HepG2 (cell line): Measurements from ENCODE around the gene INHBC. TPM values are rescaled to one million over a fixed set of nuclear protein-coding genes. Genes with fewer than 3 reads are reported as not detected.

ENCODE experiments used
- CBFB ChIP-seq: sonication (generic); formaldehyde crosslinking; IDR thresholded peaks from 2 replicates; pipeline ENCODE4 v1.4.0; 2020; ENCODE audit warnings: missing genetic modification reagents
- ESRRA ChIP-seq: sonication (generic); formaldehyde crosslinking; IDR thresholded peaks from 2 replicates; pipeline ENCODE4 v1.5.1; 2020; ENCODE audit warnings: mild to moderate bottlenecking, low read depth, missing genetic modification reagents
- GATAD2A ChIP-seq: IDR thresholded peaks from 2 replicates; pipeline ENCODE4 v1.6.1; 2016
- KDM1A ChIP-seq: IDR thresholded peaks from 2 replicates; pipeline ENCODE4 v1.6.1; 2016; ENCODE audit warnings: missing compliant biosample characterization
- KMT2B ChIP-seq: IDR thresholded peaks from 2 replicates; pipeline ENCODE4 v1.6.1; 2016; ENCODE audit warnings: missing genetic modification reagents, missing compliant biosample characterization
- NCOA5 ChIP-seq: sonication (generic); formaldehyde crosslinking; IDR thresholded peaks from 2 replicates; pipeline ENCODE4 v1.4.0; 2020; ENCODE audit warnings: missing genetic modification reagents
- NPAS2 ChIP-seq: sonication (generic); formaldehyde crosslinking; IDR thresholded peaks from 2 replicates; pipeline ENCODE4 v1.8.0; 2022; ENCODE audit warnings: mild to moderate bottlenecking, missing genetic modification reagents, borderline replicate concordance
- SP4 ChIP-seq: sonication (generic); formaldehyde crosslinking; IDR thresholded peaks from 2 replicates; pipeline ENCODE4 v1.8.1; 2023; ENCODE audit warnings: mild to moderate bottlenecking, missing genetic modification reagents
- TCF7 ChIP-seq: sonication (generic); IDR thresholded peaks from 2 replicates; pipeline ENCODE4 v1.6.1; 2016; ENCODE audit warnings: antibody characterized with exemption, low read depth
- ZFP90 ChIP-seq: sonication (generic); formaldehyde crosslinking; IDR thresholded peaks from 2 replicates; pipeline ENCODE4 v1.8.0; 2022; ENCODE audit warnings: missing genetic modification reagents, mild to moderate bottlenecking, inconsistent platforms, borderline replicate concordance
- ZNF446 ChIP-seq: sonication (generic); formaldehyde crosslinking; IDR thresholded peaks from 2 replicates; pipeline ENCODE4 v1.5.0; 2020; ENCODE audit warnings: mild to moderate bottlenecking, missing genetic modification reagents
- ZNF460 ChIP-seq: sonication (generic); formaldehyde crosslinking; IDR thresholded peaks from 2 replicates; pipeline ENCODE4 v1.5.1; 2020; ENCODE audit warnings: missing genetic modification reagents, mild to moderate bottlenecking, borderline replicate concordance
- ZNF567 ChIP-seq: sonication (generic); formaldehyde crosslinking; IDR thresholded peaks from 2 replicates; pipeline ENCODE4 v1.8.1; 2023; ENCODE audit warnings: mild to moderate bottlenecking, missing genetic modification reagents, borderline replicate concordance
- ZNF747 ChIP-seq: sonication (generic); formaldehyde crosslinking; IDR thresholded peaks from 2 replicates; pipeline ENCODE4 v1.8.1; 2023; ENCODE audit warnings: missing genetic modification reagents, mild to moderate bottlenecking, borderline replicate concordance
- ZNF792 ChIP-seq: IDR thresholded peaks from 2 replicates; pipeline ENCODE4 v1.6.1; 2016
- ZNF879 ChIP-seq: sonication (generic); formaldehyde crosslinking; IDR thresholded peaks from 2 replicates; pipeline ENCODE4 v1.8.1; 2023; ENCODE audit warnings: missing genetic modification reagents
- polyA plus RNA-seq, 8 experiments: library from polyadenylated mRNA; depleted of rRNA in 3 of 8; stranded (reverse) in 7 of 8; unstranded in 1 of 8; fragments of >200 nt; fragmentation: Illumina TruSeq in 4 of 8; extraction: Trizol in 4 of 8; gene quantifications; 2 replicates each; pipeline versions ENCODE4 v1.2.1 to v1.2.3, GENCODE V29; 2011 to 2016; ENCODE audit warnings: low read depth in 4 of 8, missing spikeins in 1 of 8, mixed read lengths in 1 of 8; ENCODE audit not compliant: insufficient read depth in 1 of 8
- total RNA-seq, 5 experiments: library from RNA; depleted of rRNA; stranded (reverse); fragments of >200 nt; fragmentation: Illumina TruSeq; extraction: Trizol; gene quantifications; 2 replicates each; pipeline ENCODE4 v1.2.3, GENCODE V29; 2016; ENCODE audit warnings: low read depth in 1 of 5
- TF ChIP-seq, protein P1 (sequence below): sonication (generic); formaldehyde crosslinking; IDR thresholded peaks from 2 replicates; pipeline ENCODE4 v1.4.0; 2020; ENCODE audit warnings: missing genetic modification reagents, mild to moderate bottlenecking, borderline replicate concordance
- TF ChIP-seq, protein P2 (sequence below): sonication (generic); formaldehyde crosslinking; IDR thresholded peaks from 2 replicates; pipeline ENCODE4 v1.5.0; 2020; ENCODE audit warnings: mild to moderate bottlenecking, missing genetic modification reagents, borderline replicate concordance
- TF ChIP-seq, protein P3 (sequence below): sonication (generic); formaldehyde crosslinking; IDR thresholded peaks from 2 replicates; pipeline ENCODE4 v1.4.0; 2020; ENCODE audit warnings: mild to moderate bottlenecking, missing genetic modification reagents, borderline replicate concordance
- TF ChIP-seq, protein P4 (sequence below), 2 experiments: IDR thresholded peaks; 2 replicates each; pipeline ENCODE4 v1.6.1; 2011 to 2012; ENCODE audit warnings: low read length in 2 of 2, borderline replicate concordance in 1 of 2, low read depth in 1 of 2, mild to moderate bottlenecking in 1 of 2, moderate library complexity in 1 of 2

Gene INHBC
- total and polyA plus RNA-seq, 2 of the 13 experiments (the other 11 are each of a cell fraction or from before 2014, with no cell fraction given), result 1.8 to 13.8 TPM

DNA sequence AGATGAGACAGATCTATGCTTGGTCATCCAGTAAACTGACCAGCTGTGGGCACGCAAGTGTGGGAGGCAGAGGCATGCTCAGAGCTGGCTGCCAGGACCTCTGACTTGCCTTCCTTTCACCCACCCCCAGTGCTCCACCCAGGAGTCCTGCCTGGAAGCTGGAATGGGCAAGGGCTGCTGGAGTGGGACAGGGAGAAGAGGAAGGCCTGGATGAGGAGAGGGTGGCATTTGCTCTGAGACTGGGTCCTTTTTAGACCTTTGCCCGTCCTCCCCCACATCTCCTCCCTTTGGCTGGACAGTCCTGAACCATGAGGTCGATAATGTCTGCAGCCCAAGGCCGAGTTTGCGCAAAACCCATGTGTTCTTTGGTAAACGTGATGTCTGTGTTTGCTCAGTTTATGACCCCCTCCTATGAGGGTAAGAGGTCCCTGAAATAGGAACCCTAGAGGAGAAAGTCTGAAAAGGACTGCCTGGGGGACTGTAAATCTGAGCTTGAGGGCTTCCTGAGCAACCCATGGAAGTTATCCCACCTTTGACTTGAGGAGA is 16.7 kb downstream of the INHBC start (continued):
- TF ChIP-seq, protein P1, sequence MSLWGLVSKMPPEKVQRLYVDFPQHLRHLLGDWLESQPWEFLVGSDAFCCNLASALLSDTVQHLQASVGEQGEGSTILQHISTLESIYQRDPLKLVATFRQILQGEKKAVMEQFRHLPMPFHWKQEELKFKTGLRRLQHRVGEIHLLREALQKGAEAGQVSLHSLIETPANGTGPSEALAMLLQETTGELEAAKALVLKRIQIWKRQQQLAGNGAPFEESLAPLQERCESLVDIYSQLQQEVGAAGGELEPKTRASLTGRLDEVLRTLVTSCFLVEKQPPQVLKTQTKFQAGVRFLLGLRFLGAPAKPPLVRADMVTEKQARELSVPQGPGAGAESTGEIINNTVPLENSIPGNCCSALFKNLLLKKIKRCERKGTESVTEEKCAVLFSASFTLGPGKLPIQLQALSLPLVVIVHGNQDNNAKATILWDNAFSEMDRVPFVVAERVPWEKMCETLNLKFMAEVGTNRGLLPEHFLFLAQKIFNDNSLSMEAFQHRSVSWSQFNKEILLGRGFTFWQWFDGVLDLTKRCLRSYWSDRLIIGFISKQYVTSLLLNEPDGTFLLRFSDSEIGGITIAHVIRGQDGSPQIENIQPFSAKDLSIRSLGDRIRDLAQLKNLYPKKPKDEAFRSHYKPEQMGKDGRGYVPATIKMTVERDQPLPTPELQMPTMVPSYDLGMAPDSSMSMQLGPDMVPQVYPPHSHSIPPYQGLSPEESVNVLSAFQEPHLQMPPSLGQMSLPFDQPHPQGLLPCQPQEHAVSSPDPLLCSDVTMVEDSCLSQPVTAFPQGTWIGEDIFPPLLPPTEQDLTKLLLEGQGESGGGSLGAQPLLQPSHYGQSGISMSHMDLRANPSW, result peak; percentile 78
- TF ChIP-seq ZNF567 (CRISPR knock-in tag) (0 out of 2 replicates have a peak, but pooled peaks have one; percentile 52), NCOA5 (CRISPR knock-in tag) (no peak), TCF7 (peak; percentile 62), CBFB (peak; percentile 83), ZNF446 (no peak), ZNF879 (no peak), KDM1A (CRISPR knock-in tag) (peak; percentile 88; the same call in 1 of the 2 replicates), NPAS2 (CRISPR knock-in tag) (no peak), GATAD2A (CRISPR knock-in tag) (peak; percentile 98), ZNF460 (CRISPR knock-in tag) (peak; percentile 31; the same call in 1 of the 2 replicates), ZNF747 (CRISPR knock-in tag) (peak; percentile 95; the same call in 1 of the 2 replicates), ZNF792 (CRISPR knock-in tag) (peak; percentile 96), ESRRA (CRISPR knock-in tag) (peak; percentile 93), SP4 (CRISPR knock-in tag) (peak; percentile 73), KMT2B (CRISPR knock-in tag) (peak; percentile 73), ZFP90 (0 out of 2 replicates have a peak, but pooled peaks have one; percentile 1)
- TF ChIP-seq, protein P2, sequence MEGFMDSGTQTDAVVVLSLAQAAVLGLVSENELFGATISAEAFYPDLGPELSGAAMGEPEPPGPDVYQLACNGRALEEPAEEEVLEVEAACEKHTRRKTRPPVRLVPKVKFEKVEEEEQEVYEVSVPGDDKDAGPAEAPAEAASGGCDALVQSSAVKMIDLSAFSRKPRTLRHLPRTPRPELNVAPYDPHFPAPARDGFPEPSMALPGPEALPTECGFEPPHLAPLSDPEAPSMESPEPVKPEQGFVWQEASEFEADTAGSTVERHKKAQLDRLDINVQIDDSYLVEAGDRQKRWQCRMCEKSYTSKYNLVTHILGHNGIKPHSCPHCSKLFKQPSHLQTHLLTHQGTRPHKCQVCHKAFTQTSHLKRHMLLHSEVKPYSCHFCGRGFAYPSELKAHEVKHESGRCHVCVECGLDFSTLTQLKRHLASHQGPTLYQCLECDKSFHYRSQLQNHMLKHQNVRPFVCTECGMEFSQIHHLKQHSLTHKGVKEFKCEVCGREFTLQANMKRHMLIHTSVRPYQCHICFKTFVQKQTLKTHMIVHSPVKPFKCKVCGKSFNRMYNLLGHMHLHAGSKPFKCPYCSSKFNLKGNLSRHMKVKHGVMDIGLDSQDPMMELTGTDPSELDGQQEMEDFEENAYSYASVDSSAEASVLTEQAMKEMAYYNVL (CRISPR knock-in tag), result peak; percentile 82; the same call in 1 of the 2 replicates
- TF ChIP-seq, protein P3, sequence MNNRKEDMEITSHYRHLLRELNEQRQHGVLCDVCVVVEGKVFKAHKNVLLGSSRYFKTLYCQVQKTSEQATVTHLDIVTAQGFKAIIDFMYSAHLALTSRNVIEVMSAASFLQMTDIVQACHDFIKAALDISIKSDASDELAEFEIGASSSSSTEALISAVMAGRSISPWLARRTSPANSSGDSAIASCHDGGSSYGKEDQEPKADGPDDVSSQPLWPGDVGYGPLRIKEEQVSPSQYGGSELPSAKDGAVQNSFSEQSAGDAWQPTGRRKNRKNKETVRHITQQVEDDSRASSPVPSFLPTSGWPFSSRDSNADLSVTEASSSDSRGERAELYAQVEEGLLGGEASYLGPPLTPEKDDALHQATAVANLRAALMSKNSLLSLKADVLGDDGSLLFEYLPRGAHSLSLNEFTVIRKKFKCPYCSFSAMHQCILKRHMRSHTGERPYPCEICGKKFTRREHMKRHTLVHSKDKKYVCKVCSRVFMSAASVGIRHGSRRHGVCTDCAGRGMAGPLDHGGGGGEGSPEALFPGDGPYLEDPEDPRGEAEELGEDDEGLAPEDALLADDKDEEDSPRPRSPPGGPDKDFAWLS, result peak; percentile 74; the same call in 1 of the 2 replicates
- TF ChIP-seq, protein P4, sequence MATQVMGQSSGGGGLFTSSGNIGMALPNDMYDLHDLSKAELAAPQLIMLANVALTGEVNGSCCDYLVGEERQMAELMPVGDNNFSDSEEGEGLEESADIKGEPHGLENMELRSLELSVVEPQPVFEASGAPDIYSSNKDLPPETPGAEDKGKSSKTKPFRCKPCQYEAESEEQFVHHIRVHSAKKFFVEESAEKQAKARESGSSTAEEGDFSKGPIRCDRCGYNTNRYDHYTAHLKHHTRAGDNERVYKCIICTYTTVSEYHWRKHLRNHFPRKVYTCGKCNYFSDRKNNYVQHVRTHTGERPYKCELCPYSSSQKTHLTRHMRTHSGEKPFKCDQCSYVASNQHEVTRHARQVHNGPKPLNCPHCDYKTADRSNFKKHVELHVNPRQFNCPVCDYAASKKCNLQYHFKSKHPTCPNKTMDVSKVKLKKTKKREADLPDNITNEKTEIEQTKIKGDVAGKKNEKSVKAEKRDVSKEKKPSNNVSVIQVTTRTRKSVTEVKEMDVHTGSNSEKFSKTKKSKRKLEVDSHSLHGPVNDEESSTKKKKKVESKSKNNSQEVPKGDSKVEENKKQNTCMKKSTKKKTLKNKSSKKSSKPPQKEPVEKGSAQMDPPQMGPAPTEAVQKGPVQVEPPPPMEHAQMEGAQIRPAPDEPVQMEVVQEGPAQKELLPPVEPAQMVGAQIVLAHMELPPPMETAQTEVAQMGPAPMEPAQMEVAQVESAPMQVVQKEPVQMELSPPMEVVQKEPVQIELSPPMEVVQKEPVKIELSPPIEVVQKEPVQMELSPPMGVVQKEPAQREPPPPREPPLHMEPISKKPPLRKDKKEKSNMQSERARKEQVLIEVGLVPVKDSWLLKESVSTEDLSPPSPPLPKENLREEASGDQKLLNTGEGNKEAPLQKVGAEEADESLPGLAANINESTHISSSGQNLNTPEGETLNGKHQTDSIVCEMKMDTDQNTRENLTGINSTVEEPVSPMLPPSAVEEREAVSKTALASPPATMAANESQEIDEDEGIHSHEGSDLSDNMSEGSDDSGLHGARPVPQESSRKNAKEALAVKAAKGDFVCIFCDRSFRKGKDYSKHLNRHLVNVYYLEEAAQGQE (IDR thresholded peaks at IDR 0.05; ENCODE audit: borderline replicate concordance in 1 of 2, low read depth in 1 of 2, low read length in 2 of 2), result peak in 1 of 2 experiments; percentile 80; a peak in 2 of 4 replicates
